GM10847 (cell line): ENCODE results near the gene SMYD3.

Experiments used
- POLR2A ChIP-seq: IDR thresholded peaks from 2 replicates; pipeline ENCODE4 v1.6.1; 2011; ENCODE audit not compliant: insufficient read length; ENCODE audit errors: extremely low read depth

The SMYD3 gene

DNA sequence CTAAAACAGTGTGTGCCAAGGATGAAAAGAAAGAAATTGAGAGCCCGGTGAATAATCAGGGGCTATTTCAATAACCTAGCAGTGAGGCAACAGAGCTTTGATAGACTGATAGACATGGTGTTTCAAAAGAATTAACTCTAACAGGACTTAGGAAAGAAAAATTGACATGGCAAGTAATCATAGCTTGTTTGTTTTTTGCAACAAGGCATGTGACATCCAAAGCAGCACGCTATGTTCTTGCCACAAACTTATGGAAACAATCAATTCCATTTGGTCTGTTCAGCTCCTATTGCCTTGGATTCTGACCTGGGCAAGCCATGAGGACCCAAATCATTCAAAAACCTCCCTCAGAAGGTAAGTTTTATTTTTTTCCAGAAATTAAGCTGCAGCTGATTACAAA lies 608.5 kb downstream of the SMYD3 start:
- no peak for TF ChIP-seq POLR2A

DNA sequence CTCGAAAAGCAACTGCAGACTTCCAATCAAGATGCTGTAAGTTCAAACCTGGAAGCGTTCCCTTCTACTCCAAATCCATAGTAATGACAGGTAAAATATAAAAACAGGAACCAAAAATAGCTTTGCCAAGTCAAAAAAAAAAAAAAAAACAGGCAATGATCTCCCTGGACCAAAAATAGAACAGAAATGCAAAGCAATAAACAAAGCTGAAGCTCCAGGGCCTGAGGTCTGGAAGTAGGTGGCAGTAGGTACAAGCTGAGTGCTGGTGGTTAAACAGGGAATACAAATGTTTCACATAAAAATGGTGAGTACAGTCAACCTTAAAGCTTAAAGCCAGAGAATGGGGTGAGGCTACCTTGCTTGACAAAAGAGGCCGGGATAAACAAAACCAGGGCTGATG lies 610.8 kb downstream of the SMYD3 start:
- TF ChIP-seq POLR2A = no peak

DNA sequence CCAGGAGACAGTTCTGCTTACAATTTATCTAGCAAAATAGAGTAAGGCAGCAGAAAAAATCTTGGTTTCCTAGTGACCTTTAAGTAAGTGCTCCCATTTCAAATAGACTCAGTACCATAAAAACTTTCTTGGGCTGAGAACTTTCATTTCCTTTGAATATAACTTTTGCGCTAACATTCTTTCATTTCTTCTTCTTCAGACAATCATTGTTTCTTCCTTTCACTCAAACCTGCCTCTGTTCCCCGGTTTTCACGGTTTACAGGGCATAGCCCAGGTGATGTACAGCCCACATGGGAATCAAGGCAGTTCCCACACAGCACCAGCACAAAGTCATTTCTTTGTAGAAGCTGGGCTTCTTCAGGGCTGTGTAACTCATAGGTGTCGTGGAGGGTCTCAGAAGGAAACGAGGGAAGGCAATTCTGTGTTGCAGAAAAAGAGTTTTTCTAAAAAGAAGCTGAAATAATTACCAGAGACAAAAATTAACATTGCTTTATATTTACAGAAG lies 611.6 kb downstream of the SMYD3 start:
- no peak for TF ChIP-seq POLR2A

DNA sequence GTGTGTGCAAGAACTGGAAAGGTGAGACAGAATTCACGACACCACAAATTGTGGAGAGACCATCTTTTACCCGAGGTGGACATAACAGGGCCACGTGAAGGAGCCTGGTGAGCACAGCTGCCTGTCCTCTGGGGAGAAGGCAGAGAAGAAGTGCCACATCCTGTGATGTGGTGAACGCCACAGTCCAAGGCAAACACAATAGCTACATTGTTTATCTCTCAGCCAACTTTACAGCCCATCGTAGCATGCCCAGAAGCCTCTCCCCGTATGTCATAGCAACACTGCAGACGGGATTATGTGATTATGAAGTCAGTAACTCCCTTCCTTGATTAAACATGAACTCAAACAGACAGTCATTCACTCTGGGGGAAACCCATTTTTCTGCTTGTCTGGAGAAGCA lies 612.2 kb downstream of the SMYD3 start:
- no peak for TF ChIP-seq POLR2A

DNA sequence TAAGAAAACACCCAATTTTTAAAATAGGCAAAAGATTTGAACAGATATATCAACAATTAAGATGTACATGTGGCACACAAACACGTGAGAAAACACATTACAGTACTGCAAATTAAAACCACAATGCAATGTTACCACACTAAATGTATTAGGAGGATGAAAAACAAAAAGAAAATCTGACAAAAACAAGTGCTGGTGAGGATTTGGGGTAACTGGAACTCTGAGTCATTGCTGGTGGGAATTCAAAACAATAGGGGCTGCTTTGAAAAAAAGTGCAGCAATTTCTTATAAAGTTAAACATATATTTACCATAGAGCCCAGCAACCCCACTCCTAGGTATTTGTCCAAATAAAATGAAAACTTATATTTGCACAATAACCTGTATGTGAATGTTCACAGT lies 614.1 kb downstream of the SMYD3 start:
- no peak for TF ChIP-seq POLR2A

DNA sequence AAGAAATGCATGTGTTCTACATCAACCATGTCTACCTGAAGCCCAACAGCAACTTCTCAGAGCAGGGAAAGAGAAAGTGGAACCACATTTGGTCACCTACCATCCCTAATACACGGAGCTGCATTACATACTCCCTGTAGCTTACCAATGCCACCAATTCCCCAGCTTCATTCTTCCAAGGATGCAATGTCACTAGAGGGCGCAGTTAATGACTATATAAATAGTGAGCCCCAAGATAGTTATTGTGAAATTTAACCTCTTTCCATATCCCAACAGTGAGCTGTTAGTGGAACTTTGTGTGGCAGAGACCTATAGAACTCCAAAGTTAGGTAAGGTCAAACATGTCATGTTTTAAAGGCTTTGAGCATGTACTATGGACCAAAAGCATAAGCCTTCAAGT lies 618.3 kb downstream of the SMYD3 start:
- TF ChIP-seq POLR2A = no peak

DNA sequence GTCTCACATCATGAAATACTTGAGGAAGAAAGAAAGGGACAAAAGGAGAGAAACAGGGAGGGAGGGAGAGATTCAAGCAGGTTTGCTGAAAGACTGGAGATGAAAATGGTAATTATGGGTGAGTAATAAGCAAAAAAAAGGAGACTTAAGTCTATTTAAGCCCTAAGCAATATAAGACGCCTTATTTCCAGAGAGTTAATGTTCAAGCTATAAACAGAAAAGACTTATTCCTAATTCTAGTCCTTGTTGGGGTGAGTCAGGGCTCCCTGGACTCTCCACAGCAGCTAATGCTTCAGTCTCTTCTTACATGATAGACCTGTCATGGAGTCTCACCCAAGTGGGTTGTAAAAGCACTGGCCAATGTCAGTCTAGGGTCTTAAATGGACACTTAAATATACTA lies 619.2 kb downstream of the SMYD3 start:
- no peak for TF ChIP-seq POLR2A

DNA sequence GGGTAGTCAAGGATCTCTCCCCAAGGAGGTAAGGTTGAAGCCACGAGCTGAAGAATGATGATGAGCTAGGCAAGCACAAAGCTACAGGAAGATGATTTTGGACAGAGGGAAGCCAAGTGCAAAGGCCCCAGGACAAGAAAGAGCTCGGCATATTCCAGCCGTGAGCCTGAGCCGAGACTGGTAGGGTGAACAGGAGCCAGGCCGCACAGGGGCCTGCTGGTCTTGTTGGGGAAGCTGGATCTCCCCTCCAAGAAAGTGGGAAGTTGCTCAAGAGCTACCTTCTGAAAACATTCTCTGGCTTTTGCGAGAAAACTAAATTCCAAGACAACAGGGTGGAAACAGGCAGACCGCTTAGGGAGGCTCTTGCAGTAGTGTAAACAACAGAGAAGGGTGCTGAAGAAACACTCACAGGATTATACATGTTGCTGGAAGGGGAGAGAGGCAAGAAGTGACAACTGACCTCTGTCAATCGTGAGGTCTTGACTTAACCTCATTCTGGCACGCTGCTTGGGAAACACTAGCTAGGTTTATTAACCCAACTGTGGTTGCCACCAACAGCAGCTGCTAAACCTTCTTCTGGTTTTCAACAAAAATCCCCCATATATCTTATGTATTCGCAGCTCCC lies 625.2 kb downstream of the SMYD3 start:
- no peak for TF ChIP-seq POLR2A

DNA sequence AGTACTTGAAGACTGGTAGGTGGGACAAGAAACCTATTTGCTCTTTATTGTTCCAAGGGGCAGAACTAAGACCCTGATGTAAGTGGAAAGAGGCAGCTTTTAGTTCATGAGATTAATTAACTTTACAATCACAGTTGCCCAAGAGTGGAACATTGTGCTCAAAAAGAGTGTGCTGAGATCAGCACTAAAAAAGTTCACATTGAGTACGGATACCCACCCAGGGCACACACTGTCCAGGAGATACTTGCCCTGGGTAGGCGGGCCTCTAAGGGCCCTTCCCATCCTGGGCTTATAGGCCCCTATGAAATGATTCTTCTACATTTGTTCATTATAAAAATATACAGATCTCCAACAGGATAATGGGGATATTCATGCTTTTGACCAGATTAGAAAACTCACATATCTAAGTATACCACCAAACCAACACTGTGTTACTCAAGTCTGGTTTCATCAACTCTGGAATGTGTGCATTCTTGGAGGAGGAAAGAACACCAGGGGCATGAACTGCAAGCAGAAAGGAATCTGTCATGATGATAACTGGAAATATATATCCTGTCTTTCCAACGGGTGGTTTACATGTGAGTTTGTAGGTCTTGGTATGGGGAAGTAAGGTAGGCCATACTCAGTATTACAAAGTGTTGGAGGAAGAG lies 626.2 kb downstream of the SMYD3 start:
- TF ChIP-seq POLR2A = no peak

DNA sequence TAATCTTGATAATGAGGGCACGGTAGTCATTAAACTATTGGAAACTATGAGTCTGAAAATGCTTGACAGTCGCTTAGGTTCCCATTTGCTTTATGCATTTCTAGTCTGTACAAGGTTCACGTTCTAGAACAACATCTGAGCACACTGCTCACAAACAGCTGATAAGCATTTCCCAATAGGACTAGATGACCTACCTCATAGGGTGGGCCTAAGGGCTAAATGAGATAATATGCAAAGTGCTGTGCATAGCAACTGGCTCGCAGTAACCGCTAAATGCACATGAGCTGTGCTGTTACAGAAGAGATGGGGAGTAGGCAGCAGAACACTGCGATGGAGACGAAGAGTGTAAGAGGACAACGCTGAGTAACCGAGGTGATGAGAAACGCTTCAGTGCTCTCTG lies 628.0 kb downstream of the SMYD3 start:
- no peak for TF ChIP-seq POLR2A

DNA sequence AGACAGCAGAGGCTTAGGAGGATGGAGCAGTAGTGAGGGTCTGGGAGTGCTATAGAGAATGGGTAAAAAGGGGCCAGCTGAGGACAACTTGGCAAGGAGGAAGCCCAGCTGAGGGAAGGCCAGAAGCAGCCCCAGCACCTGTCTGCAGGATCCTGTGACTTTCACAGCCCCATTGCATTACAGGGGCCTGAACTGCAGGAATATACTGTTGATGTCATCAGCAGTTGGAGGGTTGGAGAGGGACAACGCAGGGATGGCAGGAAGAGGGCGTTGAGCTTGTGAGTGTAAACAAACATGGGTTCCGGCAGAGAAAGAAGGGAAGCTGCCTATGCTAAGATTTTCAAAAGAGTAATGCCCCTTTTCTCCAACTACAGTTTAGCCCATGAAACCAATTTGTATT lies 628.5 kb downstream of the SMYD3 start:
- TF ChIP-seq POLR2A = no peak

DNA sequence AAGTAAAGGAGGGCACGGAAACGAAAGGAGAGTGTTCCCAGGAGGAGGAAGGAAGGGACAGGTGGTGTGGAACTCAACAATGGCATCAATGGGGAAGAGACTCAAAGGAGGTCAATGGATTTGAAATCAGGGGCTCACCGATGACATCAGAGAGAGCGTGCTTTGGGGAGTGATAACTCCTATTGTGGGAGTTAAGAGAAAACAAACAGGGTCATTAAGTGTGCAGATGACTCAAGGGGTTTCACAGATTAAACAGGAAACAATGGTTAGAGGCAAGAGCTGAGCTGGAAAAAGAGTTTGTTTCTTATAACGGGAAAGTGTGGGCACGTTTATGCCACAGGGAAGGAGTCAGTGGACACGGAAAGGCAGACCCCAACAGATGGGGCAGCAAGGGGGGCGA lies 629.1 kb downstream of the SMYD3 start:
- no peak for TF ChIP-seq POLR2A

DNA sequence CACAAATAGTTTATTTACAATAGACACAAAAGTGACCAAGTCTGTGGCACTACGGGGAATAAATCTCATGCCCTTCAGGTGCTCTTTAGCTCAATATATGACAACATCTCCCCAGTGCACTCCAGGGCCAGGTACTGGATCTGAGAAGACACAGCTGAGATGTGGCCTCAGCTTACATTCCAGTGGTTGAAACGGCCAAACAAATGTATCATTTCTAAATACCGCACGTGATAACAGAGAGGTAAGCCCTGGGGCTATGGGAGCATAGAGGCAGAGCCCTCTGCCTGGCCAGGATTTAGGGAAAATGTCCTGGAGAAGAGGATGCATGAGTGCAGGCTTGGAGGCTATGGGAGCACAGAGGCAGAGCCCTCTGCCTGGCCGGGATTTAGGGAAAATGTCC lies 630.5 kb downstream of the SMYD3 start:
- TF ChIP-seq POLR2A = no peak

DNA sequence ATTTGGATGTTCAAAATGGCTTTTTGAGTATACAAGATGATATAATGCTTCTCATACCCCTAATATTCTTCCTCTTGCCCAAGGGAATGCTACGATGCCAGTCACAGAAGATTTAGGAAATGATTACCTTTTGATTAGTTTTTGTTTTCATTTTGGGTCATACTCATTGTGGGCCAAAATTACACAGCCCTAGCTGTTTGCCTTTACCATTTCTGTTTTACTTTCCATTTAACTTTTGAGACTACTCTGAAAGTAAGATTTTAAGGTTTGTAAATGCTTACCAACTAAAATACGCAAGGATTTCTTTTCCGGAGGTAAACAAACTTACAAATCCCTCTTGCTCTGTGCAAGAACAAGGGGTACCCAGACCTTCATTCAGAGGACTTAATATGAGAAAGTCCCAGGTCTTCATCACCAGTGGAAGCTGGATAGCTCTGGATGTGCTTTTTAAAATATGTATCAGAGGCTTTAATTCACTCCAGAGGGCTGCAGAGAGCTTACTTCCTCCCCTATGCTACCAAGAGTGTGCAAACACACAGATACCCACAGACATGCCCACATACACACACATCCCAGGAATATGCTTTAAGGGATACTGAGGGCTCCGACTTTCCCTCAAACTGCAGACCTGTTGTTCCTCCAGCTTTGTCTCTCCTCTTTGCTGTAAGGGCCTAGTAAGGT lies 631.4 kb downstream of the SMYD3 start:
- TF ChIP-seq POLR2A = no peak

DNA sequence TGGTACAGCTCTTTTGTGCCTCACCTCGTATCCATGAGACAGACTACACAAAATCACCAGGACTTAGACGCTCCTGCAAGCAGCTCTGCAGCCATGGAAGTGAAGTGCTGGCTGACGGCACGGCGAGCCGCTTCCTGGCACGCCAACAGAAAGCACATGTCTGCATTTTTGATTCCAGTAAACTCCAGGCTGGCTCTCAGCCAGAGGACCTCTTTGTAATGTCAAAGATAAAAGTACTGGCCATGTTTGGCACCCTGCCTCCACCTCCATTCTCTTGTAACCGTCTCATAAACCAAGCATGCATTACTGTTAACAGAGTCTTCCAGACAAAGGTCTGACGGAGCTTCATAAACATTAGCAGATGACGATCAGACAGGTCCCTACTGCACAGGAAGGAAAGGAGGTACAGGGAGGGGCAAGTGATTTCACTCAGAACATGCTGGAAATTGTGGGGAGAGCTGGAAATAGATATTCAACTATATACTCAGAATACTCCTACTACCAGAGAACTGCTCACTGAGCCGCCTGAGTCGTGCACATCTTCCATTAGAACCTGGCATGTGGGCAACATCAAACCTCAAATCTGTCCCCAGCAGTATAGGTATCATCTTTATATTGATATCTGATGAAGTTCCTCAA lies 632.0 kb downstream of the SMYD3 start:
- no peak for TF ChIP-seq POLR2A

DNA sequence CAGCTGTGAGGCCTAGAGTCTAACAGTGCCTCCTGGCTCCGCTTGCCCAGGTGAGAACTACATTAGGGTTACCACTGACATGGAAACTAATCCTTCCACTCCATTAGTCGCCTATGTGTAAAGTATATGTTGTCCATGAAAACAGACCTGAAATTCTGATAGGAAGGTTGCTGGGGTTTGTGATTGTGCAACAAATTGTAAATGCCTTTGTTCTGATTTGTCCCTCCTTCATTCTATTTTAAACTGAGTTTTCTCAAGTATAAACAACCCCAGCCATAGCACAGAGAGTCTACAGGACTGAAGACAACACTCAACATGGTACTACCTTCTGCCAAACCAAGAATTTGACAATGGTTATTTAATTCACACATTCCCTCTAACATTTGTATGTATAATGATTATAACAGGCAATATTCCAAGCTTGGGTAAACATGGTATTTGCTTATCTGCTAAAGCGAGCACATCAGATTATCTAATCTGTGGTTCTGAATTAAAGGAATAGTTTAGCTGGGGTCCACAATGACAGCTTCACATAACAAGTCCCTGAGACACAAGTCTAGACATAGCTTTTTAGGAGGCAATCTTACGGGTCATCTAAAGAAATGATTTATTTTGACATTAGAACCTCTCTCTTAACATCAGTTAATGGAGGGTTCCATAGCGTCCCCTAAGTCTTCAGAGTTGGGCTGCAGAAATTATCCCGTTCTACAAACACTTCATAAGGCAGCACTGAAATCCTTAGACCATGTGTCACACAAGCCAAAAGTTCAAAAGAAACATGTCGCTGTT lies 633.0 kb downstream of the SMYD3 start:
- no peak for TF ChIP-seq POLR2A

DNA sequence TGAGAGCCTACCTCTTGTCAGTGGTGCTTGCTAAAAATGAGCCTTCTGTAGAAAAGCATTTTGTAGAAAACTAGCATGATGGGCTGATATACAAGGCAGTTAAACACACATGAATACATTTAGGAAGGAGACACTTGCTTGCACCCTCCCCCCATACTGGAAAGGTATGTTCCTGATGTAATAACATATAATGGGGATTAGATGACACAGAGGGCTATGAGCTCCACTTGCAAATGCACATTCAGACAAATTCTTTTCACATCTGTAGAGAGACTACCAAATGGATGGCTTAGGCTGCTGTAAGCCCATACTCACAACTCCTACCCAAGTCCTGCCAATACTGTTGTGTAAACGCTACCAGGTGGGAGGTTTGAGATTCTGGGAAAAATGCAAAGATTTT lies 634.0 kb downstream of the SMYD3 start:
- TF ChIP-seq POLR2A = no peak
